GM19099 (cell line): Measurements from ENCODE around the gene ERAL1.

Experiments
- POLR2A ChIP-seq: IDR thresholded peaks from 3 replicates; pipeline ENCODE4 v1.6.1; 2011; ENCODE audit warnings: low read depth; ENCODE audit not compliant: insufficient read length; ENCODE audit errors: extremely low read depth

ERAL1 gene

DNA sequence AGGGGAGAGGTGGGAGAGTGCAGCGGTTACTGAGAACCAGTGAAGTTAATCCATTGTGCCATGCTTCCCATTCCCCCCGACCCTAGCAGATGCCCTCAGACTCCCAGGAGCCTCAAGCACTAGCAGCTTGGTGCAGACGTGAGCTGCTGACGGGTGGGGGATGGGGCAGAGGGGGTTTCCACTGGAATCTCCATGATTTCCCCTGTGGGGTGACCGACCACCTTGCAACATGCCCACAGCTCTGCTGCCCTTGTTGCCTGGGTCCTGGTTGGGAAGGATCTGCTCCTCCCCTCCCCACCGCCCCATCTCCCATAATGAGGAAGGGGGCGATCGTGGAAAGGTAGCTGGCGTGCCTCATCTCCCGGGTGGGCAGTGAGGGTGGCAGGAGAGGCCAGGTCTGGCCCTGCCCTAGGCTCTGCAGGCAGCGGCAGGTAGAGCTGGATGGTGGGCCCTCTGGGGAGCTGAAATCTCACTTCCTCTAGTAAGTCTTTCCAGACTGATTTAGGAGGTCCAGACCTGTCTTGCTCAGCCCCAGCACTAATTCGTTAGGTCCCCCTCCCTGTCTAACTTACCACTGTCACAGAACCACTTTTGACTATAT lies 33.2 kb downstream of the ERAL1 start:
- no peak for TF ChIP-seq POLR2A

DNA sequence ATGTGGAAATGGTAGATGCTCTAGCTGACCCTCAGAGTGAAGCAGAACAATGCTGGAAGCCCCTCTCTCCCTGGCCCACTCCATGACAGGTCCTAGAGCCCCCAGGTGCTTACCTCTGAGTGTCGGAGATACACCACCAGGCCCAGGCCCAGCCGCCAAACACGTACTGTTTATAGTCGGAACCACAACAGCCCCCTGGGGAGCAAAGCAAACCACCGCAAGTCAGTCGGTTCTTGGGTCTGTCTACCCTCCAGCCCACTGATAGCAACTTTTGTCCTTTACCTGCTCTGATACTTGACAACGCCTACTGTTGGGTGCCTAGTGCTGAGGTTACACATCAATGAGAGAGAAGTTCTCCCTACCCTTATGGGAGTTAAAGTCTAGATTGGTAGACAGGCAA lies 34.0 kb downstream of the ERAL1 start:
- TF ChIP-seq POLR2A = no peak

DNA sequence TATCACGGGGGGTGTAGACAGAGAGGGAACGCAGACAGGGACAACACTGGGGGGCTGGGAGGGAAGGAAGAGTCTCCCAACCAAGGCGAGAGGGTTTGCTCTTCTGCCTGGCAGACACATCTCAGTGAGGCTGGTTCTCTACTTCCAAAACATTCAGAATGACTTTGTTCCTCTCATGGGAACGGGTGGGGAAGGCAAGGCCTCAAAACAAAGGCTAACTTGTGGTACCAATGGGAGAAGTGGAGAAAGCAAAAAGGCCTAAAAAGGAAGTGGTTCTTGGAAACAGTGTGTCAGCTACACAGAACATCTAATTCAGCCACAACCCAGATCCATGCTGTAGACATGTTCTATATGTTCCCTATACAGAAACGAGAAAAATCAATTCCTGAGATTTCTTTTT lies 35.2 kb downstream of the ERAL1 start:
- no peak for TF ChIP-seq POLR2A

DNA sequence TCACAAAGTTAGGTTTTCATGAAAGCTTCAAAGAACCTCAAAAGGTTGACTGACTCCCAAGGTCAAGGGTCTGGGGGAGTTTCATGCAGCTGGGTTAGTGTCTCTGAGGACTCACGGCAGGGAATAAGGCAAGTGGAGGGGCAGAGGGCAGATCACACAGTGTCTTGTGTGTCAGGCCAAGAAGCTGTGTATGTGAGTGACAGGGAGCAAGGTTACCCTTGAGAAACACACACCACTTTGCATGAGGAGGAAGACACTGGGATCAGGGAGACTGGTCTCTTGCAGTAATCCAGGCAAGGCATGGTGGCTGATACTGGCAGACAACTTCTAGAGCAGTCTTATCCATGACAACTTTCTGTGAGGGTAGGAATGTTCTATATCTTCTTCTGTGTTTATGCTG lies 36.4 kb downstream of the ERAL1 start:
- TF ChIP-seq POLR2A = no peak

DNA sequence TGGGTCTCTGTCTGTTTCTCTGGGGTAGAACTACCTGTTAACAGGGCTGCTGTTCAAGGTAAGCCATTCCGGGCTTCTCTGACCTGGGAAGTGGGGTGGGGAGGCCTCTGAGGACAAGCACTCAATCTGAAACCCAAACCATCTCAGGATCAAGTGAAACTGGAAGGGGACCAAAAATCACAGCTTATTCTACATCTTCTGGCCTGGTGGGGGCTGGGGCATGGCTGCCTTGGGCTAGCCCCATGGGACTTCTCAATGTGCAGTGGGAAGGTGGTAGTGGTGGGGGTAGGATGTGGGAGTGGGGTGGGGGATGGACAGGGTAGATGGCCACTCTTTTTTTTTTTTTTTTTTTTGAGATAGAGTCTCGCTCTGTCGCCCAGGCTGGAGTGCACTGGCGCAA lies 37.2 kb downstream of the ERAL1 start:
- TF ChIP-seq POLR2A = no peak

GRCh38 chr17:28895794-28896447 lies 41.1 kb downstream of the ERAL1 start:
- no peak for TF ChIP-seq POLR2A

DNA sequence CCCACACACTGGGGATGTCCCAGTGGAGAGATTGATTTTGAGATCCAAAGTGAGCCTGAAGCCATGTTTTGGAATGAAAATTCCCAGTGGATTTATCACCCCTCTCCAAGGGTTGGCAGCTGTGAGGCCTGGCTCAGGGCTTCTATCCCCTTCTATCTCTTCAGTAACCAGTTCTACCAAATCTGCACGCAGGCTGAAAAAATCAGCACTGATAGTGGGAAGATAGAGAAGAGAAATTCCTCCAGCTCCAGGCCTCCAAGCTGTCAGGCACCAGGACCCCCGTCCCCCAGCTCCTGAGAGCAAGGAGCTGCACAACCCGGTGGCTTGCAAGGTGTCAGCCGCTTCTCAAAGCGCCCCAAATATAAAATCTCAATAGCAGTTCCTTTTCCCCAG lies 41.7 kb downstream of the ERAL1 start:
- no peak for TF ChIP-seq POLR2A

- TF ChIP-seq POLR2A = peak; percentile 43
Measured at GRCh38 chr17:28896884-28897768, 42.3 kb downstream of the ERAL1 start, which contains the start of gene FLOT2. TSS of gene FLOT2 (minus strand) at chr17:28897733. CDS start at chr17:28897574, 159 bp downstream.

GRCh38 chr17:28897769-28898526 lies 43.1 kb downstream of the ERAL1 start:
- TF ChIP-seq POLR2A = no peak

DNA sequence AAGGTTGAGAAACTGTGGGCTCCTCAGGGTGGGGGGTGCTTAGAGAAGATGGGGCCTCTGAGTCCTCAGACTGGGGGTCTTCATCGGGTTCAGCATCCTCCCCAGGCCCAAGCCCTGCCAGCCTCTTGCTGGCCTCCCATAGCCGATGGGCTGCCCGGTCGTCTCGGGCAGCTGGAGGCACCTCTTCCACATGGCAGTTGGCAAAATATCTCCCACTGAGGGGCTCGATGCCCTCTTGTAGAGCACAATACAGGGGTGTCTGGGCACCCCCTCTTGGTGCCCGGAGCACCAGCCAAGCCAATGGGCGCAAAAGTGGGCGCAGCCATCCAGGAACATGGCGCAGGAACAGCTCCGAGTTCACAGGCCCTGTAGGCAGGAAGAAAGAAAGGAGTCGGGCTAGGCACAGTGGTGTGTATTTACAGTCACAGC lies 43.7 kb downstream of the ERAL1 start:
- no peak for TF ChIP-seq POLR2A

DNA sequence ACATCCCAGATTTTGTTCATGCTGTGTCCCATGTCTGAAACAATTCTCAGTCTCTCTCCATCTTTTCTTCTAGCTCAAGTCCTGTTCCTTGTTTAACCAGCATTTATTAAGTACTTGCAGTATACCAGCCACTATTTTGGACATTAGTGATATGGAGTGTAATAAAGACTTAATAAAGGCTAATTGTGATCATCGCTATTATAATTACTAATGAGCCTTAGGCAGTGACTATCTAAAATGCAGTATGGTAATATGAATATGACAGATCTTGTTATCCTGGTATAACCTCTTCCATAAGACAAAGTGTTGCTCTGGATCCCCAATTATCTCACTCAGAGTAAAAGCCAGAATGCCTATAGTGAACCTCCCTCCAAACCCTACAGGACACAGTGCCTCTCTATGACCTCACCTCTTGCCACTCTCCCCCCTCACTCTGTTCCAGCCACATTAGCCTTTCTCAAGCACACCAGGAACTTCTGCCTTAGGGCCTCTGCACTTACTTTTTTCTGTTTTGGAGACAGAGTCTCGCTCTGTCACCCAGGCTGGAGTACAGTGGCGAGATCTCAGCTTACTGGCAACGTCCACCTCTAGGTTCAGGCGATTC lies 44.5 kb downstream of the ERAL1 start:
- no peak for TF ChIP-seq POLR2A

DNA sequence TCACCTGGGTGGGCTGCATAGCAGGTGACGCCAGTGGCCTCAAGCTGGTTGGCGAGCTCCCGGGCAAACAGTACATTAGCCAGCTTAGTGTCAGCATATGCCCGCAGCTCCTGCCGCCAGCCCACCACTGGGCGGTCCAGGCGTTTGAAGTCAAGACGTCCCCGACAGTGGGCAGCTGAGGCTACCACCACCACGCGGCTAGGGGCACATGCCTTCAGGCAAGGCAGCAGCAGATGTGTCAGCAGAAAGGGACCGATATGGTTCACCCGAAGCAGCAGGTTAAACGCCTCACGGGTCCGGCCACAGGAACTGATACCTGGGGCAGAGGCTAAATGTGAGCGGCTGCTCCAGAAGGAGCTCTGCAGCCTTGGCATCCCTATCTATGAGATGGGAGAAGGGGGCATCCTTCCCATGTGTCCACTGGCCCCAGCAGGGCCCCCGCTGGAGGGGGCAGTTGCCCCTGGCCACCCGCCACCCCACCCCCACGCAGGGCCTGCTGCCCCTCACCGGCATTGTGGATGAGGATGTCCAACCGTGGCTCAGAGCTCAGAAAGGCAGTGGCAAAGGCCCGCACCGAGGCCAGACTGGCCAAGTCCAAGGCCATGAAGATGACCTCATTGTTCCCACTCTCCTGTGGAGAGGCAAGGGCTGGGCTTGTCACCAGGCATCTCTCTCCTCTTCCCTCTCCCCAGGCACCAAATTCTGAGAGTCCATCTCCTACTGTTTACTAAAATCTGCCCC lies 46.3 kb downstream of the ERAL1 start:
- no peak for TF ChIP-seq POLR2A

DNA sequence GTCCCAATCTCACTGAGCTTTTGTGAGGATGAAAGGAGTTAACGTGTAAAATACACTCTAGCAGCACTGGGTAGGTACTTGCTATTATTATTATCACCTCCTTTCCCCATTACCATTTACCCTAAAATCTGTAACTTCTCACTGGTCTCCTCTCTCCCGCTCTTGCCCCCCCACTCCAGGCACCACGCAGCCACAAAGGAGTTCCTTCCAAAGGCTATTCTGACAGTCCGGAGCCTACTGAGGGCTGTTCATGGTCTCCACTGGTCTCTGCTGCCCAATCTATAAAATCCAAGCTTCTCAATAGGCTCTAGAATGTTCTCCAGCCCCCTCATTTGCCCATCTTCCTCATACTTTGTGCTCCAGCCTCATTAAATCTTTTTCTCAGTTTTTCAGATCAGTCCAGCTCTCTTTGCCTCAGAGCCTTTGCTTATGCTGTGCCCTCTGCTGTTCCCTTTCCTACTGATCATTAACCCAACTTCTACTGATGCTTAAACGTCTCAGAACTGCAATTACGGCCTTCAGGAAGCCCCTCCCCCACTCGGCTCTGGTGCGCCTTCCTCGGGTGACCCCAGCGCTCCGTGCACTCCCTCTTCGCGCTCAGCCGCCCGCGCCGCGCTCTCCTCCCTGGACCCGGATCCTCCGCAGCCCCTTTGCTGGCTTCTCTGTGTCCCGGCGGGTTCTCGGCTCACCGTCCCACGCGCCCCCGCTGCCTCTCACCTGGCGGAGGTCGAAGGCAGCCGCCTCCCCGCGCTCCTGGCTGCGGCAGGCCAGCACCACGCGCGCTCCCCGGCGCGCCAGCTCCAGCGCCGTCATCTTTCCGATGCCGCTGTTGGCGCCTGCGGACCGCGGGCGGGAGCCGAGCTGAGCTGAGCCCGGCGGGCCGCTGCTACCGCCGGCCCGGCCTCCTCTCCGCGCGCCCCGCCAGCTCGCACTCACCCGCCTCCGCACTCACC lies 47.3 kb downstream of the ERAL1 start:
- no peak for TF ChIP-seq POLR2A
